GM12873 (cell line): ENCODE results near the gene SLAMF1.

Source experiments
- CTCF ChIP-seq: IDR thresholded peaks from 2 replicates; pipeline ENCODE4 v1.5.1; 2012; ENCODE audit warnings: low read depth, mild to moderate bottlenecking, moderate library complexity, low read length, control low read depth; ENCODE audit not compliant: insufficient read depth; ENCODE audit errors: missing control alignments

SLAMF1 gene

GRCh38 chr1:160618763-160619274 lies 28.0 kb downstream of the SLAMF1 start:
- TF ChIP-seq CTCF: peak; percentile 90

GRCh38 chr1:160618327-160618726 lies 28.5 kb downstream of the SLAMF1 start:
- no peak for TF ChIP-seq CTCF

- TF ChIP-seq CTCF: no peak
These were observed 31.2 kb downstream of the SLAMF1 start for GRCh38 chr1:160615660-160616059.

- no peak for TF ChIP-seq CTCF
These were observed 32.4 kb downstream of the SLAMF1 start for GRCh38 chr1:160614410-160614809.

- TF ChIP-seq CTCF: no peak
These were observed 34.1 kb downstream of the SLAMF1 start for GRCh38 chr1:160612613-160613218.

GRCh38 chr1:160610569-160611242 lies 36.1 kb downstream of the SLAMF1 start:
- TF ChIP-seq CTCF: no peak

- no peak for TF ChIP-seq CTCF
These were observed 37.9 kb downstream of the SLAMF1 start for GRCh38 chr1:160608941-160609340.
